Dedifferentiated amniotic fluid mesenchymal stem cell (primary cell): ENCODE measurements around the gene EIF3M.
A peak's percentile ranks its signal among the peaks of the same experiment; 100 is the strongest.

ENCODE experiments used
- DNase-seq: peaks from one replicate; pipeline ENCODE4 v3.0.0-alpha.2; 2016; ENCODE audit errors: extremely low spot score

The EIF3M gene

GRCh38 chr11:32583459-32584271 is at the start of gene EIF3M:
Gene EIF3M, plus strand, starts transcription at chr11:32583831. Its CDS starts 57 bp downstream, at chr11:32583888.
- peak; percentile 94 for DNase-seq

- DNase-seq = no peak
Observed at GRCh38 chr11:32538804-32539203, 44.8 kb upstream of the EIF3M start.

GRCh38 chr11:32549611-32550187 is 33.9 kb upstream of the EIF3M start:
- DNase-seq = no peak

GRCh38 chr11:32550207-32550606 is 33.4 kb upstream of the EIF3M start:
- DNase-seq = no peak

- DNase-seq = no peak
Observed at GRCh38 chr11:32555091-32555490, 28.5 kb upstream of the EIF3M start.

GRCh38 chr11:32555895-32556294 is 27.7 kb upstream of the EIF3M start:
- no peak for DNase-seq

- no peak for DNase-seq
Observed at GRCh38 chr11:32561835-32562234, 21.8 kb upstream of the EIF3M start.

GRCh38 chr11:32562839-32563599 is 20.6 kb upstream of the EIF3M start:
- DNase-seq = no peak

GRCh38 chr11:32563600-32563959 is 20.1 kb upstream of the EIF3M start:
- DNase-seq = no peak

- no peak for DNase-seq
Observed at GRCh38 chr11:32566517-32566916, 17.1 kb upstream of the EIF3M start.

GRCh38 chr11:32567154-32567553 is 16.5 kb upstream of the EIF3M start:
- DNase-seq = no peak

- no peak for DNase-seq
Observed at GRCh38 chr11:32569313-32569881, 14.2 kb upstream of the EIF3M start.

- DNase-seq = no peak
Observed at GRCh38 chr11:32571039-32571438, 12.6 kb upstream of the EIF3M start.

- DNase-seq = no peak
Observed at GRCh38 chr11:32573228-32573627, 10.4 kb upstream of the EIF3M start.

GRCh38 chr11:32574421-32574820 is 9.2 kb upstream of the EIF3M start:
- no peak for DNase-seq

GRCh38 chr11:32575070-32575469 is 8.6 kb upstream of the EIF3M start:
- DNase-seq = no peak

- DNase-seq = no peak
Observed at GRCh38 chr11:32576456-32576855, 7.2 kb upstream of the EIF3M start.

- no peak for DNase-seq
Observed at GRCh38 chr11:32580967-32581366, 2.7 kb upstream of the EIF3M start.

GRCh38 chr11:32581556-32581955 is 2.1 kb upstream of the EIF3M start:
- DNase-seq = no peak

- DNase-seq = no peak
Observed at GRCh38 chr11:32584921-32585320, 1.3 kb downstream of the EIF3M start.

- no peak for DNase-seq
Observed at GRCh38 chr11:32586576-32587190, 3.1 kb downstream of the EIF3M start.

- DNase-seq = no peak
Observed at GRCh38 chr11:32594272-32594671, 10.6 kb downstream of the EIF3M start.
